Measurements from ENCODE around the gene ACOX1.

DNA sequence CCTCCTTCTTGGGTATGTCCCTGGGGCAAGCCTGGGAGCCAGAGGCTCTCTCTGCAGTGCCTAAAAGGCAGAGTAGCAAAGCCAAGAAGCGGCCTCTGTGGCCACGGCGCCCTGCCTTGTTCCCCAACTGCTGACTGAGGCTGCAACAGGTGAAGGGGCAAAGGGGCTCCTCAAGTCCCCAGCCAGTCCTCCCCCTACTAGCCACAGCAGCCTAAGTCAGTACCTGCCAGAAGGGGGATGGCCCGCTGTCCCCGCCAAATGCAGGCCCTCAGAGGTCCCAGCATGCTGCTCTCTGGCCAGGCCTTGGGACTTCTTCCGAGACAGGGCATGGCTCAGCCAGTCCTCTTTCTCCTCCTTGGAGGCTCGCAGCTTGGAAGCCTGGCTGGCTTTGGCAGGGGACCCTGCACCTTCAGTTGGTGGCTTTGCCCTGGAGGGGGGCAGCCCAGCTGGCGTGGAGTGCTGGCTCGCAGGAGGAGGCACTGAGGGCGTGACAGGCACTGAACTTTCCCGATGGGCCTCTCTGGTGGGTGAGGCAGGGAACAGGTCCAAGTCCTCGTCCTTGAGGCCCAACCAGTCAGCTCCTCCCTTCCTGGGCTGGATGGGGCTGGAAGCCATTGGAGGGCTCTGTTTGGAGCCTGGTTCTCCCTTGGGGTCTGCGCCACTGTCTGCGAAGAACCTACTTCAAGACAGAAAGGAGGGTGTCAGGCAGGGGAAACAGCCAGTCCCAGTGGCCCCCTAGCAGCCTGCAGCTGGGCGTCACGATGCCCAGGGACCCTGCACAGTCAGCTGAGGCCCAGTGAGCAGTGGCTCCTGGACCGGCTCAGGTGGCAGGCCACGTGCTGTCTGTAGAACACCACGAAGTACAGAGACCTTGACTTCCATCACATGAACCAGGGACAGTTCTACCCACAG, 55.7 kb downstream of the ACOX1 start:
- TF ChIP-seq, protein P1, sequence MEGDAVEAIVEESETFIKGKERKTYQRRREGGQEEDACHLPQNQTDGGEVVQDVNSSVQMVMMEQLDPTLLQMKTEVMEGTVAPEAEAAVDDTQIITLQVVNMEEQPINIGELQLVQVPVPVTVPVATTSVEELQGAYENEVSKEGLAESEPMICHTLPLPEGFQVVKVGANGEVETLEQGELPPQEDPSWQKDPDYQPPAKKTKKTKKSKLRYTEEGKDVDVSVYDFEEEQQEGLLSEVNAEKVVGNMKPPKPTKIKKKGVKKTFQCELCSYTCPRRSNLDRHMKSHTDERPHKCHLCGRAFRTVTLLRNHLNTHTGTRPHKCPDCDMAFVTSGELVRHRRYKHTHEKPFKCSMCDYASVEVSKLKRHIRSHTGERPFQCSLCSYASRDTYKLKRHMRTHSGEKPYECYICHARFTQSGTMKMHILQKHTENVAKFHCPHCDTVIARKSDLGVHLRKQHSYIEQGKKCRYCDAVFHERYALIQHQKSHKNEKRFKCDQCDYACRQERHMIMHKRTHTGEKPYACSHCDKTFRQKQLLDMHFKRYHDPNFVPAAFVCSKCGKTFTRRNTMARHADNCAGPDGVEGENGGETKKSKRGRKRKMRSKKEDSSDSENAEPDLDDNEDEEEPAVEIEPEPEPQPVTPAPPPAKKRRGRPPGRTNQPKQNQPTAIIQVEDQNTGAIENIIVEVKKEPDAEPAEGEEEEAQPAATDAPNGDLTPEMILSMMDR (IDR thresholded peaks at IDR 0.05): no peak
- no peak for TF ChIP-seq EP300 (IDR thresholded peaks at IDR 0.05)

Data from upper lobe of left lung (tissue), 4 donors.